ENCODE data around the gene C15orf39. TPM values are rescaled to one million over a fixed set of nuclear protein-coding genes. Genes with fewer than 3 reads are reported as not detected.
"Not testable (repeated sequence)": the region's sequence is repeated elsewhere in the genome, so short reads cannot be mapped to it uniquely, and the experiment has no call there.

The C15orf39 gene
- total RNA-seq, 4 donors from 2014 or later: 12.3 to 33.3 (median 21.5) TPM

DNA sequence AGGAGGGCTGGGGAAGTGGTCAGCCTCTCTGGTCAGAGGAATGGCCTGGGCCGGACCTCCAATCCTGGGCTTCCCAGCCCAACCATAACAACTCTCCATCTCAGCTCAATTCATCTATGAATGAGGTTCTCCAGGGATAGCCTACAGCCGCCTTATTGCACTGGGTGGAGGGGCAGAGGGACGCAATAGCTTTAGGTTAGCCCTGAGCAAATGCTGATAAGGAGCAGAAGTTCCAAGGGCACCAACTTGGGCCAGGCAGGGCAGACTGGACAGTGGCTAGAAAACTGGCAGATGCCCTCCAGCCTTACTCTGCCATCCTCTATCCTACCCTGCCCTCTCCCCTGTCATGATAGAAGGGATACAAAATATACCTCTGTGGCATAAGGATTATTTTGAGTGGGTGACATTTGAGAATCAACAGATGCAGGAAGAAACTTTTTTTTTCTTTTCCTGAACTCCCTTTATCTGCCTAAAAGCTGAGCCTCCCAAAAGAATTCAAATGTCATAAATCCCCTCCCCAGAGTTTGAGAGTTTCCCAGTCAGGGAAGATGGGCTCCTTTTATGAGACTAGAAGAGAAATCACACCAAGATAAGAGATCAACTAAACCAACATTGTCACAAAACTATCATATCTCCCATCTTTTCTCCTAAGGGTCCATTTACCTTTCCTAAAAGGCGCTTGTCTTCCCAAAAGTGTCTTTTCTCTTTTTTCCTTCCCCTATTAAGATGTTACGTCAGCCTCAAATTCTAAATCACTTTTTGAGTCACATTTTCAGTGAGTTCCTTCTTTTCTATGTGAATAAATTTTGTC, 40.4 kb upstream of the C15orf39 start:
- no peak overlapping the region for H3K27ac ChIP-seq
- H3K4me3 ChIP-seq: no peak overlapping the region
- DNase-seq: no peak
- intact Hi-C loops (cut with DNase I): no loop called here
- H3K4me1 ChIP-seq: no peaks in the 10 kb centered on the region
- TF ChIP-seq POLR2A (IDR thresholded peaks at IDR 0.05): no peak
- TF ChIP-seq, protein P1, sequence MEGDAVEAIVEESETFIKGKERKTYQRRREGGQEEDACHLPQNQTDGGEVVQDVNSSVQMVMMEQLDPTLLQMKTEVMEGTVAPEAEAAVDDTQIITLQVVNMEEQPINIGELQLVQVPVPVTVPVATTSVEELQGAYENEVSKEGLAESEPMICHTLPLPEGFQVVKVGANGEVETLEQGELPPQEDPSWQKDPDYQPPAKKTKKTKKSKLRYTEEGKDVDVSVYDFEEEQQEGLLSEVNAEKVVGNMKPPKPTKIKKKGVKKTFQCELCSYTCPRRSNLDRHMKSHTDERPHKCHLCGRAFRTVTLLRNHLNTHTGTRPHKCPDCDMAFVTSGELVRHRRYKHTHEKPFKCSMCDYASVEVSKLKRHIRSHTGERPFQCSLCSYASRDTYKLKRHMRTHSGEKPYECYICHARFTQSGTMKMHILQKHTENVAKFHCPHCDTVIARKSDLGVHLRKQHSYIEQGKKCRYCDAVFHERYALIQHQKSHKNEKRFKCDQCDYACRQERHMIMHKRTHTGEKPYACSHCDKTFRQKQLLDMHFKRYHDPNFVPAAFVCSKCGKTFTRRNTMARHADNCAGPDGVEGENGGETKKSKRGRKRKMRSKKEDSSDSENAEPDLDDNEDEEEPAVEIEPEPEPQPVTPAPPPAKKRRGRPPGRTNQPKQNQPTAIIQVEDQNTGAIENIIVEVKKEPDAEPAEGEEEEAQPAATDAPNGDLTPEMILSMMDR (IDR thresholded peaks at IDR 0.05): no peak
- H3K36me3 ChIP-seq: no peaks in the 10 kb centered on the region
- H3K27me3 ChIP-seq: no peaks in the 10 kb centered on the region
- H3K9me3 ChIP-seq: no peaks in the 10 kb centered on the region
- 79 to 91% methylated on average over 4 to 5 of the region's 5 CpGs for WGBS, 2 donors

DNA sequence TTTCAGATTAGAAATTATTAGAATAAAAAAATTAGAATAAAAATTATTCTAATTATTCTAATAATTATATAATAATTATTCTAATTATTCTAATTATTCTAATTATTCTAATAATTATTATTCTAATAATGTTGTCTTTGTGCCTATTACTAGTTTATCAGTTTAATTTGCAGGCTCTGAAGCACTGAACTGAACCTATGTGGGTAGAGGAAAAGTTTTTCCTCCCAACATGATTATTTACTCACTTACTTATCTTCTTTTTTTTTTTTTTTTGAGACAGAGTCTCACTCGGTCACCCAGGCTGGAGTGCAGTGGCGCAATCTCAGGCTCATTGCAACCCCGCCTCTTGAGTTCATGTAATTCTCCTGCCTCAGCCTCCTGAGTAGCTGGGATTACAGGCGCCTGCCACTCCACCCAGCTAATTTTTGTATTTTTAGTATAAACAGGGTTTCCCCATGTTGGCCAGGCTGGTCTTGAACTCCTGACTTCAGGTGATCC, 39.7 kb upstream of the C15orf39 start:
- Histone ChIP-seq H3K9me3 (no peaks in the 10 kb centered on the region), H3K27me3 (no peaks in the 10 kb centered on the region), H3K4me1 (no peaks in the 10 kb centered on the region), H3K4me3 (no peak overlapping the region), H3K36me3 (no peaks in the 10 kb centered on the region), H3K27ac (no peak overlapping the region)
- WGBS, 2 donors: 61 to 64% methylated on average over 4 of the region's 4 CpGs
- intact Hi-C loops (cut with DNase I): no loop called here
- no peak for DNase-seq
- TF ChIP-seq, protein P1 (IDR thresholded peaks at IDR 0.05): no peak
- TF ChIP-seq POLR2A (IDR thresholded peaks at IDR 0.05): no peak

GRCh38 chr15:75163150-75163564, 38.5 kb upstream of the C15orf39 start:
- Histone ChIP-seq H3K4me1 (no peaks in the 10 kb centered on the region), H3K36me3 (no peaks in the 10 kb centered on the region), H3K27ac (no peak overlapping the region), H3K9me3 (no peaks in the 10 kb centered on the region), H3K27me3 (no peaks in the 10 kb centered on the region), H3K4me3 (no peak overlapping the region)
- TF ChIP-seq, protein P1 (IDR thresholded peaks at IDR 0.05): no peak
- no peak for TF ChIP-seq POLR2A (IDR thresholded peaks at IDR 0.05)
- 84 to 89% methylated on average over 2 of the region's 3 CpGs for WGBS, 2 donors
- intact Hi-C loops (cut with DNase I): no loop called here
- DNase-seq: no peak

GRCh38 chr15:75164625-75165350, 36.9 kb upstream of the C15orf39 start:
- WGBS, 2 donors: 70 to 75% methylated on average over 4 of the region's 4 CpGs
- no peak for TF ChIP-seq POLR2A (IDR thresholded peaks at IDR 0.05)
- TF ChIP-seq, protein P1 (IDR thresholded peaks at IDR 0.05): no peak
- Histone ChIP-seq H3K36me3 (no peaks in the 10 kb centered on the region), H3K27me3 (no peaks in the 10 kb centered on the region), H3K4me3 (no peak overlapping the region), H3K4me1 (no peaks in the 10 kb centered on the region), H3K9me3 (peaks cover 0 to 7% (median 5%) of the 10 kb centered on the region in 3 donors), H3K27ac (no peak overlapping the region)
- no peak for DNase-seq
- intact Hi-C loops (cut with DNase I): no loop called here

GRCh38 chr15:75166489-75167063, 35.1 kb upstream of the C15orf39 start:
- H3K4me3 ChIP-seq; intact Hi-C loops (cut with DNase I); H3K27ac ChIP-seq; H3K27me3 ChIP-seq; H3K36me3 ChIP-seq; DNase-seq; H3K9me3 ChIP-seq; H3K4me1 ChIP-seq: not testable (repeated sequence)
- 75 to 79% methylated on average over 7 to 8 of the region's 8 CpGs for WGBS, 2 donors
